Stimulated activated CD4-positive, alpha-beta T cell treated with anti-CD3 and anti-CD28 coated beads, Interleukin-12 subunit alpha, Interleukin-12 subunit beta, amount 100 ng/mL, for 48 hours (primary cell): ENCODE results near the gene FAM90A26.
"Not testable (repeated sequence)": the region's sequence is repeated elsewhere in the genome, so short reads cannot be mapped to it uniquely, and the experiment has no call there.

ENCODE experiments used
- DNase-seq, 3 donors: peaks; one replicate each; pipeline ENCODE4 v3.0.0-alpha.2; 2020; ENCODE audit warnings: low read depth in 2 of 3, low spot score in 1 of 3

FAM90A26 gene

GRCh38 chr4:9155101-9155886, 14.9 kb upstream of the FAM90A26 start:
- peak in 1 of 3 donors; percentile 3 for DNase-seq

- peak in 1 of 3 donors; percentile 10 for DNase-seq
Observed at GRCh38 chr4:9158392-9158791, 11.8 kb upstream of the FAM90A26 start.

- DNase-seq = not testable (repeated sequence)
Observed at GRCh38 chr4:9160046-9160445, 10.2 kb upstream of the FAM90A26 start.

DNA sequence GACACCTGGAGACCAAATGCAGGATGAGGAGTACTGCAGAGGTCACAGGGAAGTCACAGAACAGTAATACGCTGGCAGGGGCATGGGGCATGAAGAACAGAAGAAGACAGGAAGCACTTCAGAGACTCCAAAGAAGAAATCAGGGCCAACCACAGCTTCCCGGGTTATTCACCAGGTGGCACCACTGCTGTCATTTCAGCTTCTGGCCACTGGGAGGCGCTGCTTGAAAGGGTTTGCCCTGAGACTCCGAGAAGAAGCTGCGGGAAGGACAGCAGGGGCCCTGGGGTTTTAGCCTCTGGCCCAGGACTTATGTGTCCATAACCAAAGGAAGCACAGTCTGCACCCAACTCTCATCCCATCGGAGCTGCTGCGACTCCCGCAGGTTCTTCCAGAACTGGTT, 4.2 kb upstream of the FAM90A26 start:
- DNase-seq = not testable (repeated sequence)

- not testable (repeated sequence) for DNase-seq
Observed at GRCh38 chr4:9210357-9210756, 40.1 kb downstream of the FAM90A26 start, which contains the start of gene USP17L10. TSS of gene USP17L10 (plus strand) at chr4:9210657. CDS start at chr4:9210657, 0 bp downstream.

GRCh38 chr4:9214701-9215100, 44.5 kb downstream of the FAM90A26 start:
- not testable (repeated sequence) for DNase-seq

GRCh38 chr4:9215105-9215504, 44.9 kb downstream of the FAM90A26 start, which contains the start of gene USP17L11:
TSS of gene USP17L11 (plus strand) at chr4:9215405. CDS start at chr4:9215405, 0 bp downstream.
- DNase-seq = not testable (repeated sequence)

GRCh38 chr4:9219852-9220251, 49.6 kb downstream of the FAM90A26 start, which contains the start of gene USP17L12:
TSS of gene USP17L12 (plus strand) at chr4:9220152. CDS start at chr4:9220152, 0 bp downstream.
- not testable (repeated sequence) for DNase-seq

DNA sequence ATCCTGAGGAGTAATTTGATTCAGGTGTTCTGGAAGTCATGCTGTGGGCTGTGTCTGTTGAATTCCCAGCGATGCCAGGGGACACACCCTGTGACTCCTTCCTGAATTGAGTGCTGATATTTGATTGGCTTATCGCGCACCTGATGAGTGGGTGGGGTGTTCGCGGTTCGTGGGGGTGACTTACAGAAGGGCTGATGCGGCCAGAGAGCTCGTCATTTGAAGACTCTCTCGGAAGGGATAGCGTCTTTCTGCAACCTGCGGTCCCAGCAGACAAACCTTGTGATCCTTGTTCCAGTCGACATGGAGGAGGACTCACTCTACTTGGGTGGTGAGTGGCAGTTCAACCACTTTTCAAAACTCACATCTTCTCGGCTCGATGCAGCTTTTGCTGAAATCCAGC, 54.4 kb downstream of the FAM90A26 start, which contains the start of gene USP17L13:
Gene USP17L13 (plus strand): TSS at position 301 of the 400 bp plus-strand sequence. CDS start 0 bp downstream, at position 301.
- DNase-seq = not testable (repeated sequence)
